NCI-H128 (cell line): ENCODE results near the gene CNOT6.

Experiments used
- DNase-seq: peaks from one replicate; lab custom pipeline; 2025; ENCODE audit not compliant: unreplicated experiment; lab: John Stamatoyannopoulos, UW

CNOT6 gene

DNA sequence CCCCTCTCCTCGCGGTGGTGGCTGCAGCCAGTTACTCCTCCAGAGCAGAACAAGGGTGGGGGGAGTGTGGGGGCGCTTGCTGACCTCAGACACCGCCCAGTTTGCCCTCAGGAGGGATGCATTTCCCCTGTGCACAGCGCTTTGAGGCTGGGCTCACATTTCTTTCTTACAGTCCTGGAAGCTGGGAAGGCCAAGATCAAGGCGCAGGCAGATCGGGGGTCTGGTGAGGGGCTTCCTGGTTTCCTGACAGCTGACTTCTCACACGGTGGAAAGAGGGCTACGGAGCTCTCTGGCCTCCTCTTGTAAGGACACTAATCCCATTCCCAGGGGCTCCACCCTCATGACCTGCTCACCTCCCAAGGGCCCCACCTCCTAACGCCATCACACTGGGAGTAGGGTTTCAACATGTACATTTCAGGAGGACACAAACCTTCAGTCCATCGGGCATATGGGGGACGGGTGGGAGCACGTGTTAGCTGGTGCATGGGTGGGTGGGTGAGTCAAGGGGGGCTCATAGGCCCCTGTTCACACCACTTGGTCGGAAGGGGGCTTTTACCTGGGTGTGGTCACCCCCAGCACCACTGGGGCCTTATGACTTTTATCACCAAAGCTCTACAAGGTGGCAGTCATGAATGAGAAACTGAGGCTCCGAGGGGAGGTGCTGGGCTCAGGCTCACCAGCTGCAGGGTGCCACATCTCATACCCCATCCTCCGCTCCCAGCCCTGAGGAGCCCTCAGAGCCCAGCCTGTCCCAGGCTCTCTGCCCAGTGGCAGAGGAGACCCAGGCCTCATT lies 104.8 kb downstream of the CNOT6 start:
- no peak for DNase-seq

DNA sequence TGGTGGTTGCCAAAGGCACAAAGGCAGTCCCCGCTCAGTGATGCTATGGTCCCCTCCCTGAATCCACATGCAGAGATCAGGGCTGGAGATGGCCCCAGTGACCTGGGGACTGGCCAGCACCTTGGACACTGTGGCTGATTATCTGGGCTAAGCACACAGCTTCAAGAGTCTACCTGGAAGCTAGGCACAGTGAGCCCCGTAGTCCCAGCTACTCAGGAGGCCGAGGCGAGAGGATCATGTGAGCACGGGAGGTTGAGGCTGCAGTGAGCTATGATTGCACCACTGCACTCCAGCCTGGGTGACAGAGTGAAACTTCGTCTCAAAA lies 105.4 kb downstream of the CNOT6 start:
- DNase-seq: no peak

DNA sequence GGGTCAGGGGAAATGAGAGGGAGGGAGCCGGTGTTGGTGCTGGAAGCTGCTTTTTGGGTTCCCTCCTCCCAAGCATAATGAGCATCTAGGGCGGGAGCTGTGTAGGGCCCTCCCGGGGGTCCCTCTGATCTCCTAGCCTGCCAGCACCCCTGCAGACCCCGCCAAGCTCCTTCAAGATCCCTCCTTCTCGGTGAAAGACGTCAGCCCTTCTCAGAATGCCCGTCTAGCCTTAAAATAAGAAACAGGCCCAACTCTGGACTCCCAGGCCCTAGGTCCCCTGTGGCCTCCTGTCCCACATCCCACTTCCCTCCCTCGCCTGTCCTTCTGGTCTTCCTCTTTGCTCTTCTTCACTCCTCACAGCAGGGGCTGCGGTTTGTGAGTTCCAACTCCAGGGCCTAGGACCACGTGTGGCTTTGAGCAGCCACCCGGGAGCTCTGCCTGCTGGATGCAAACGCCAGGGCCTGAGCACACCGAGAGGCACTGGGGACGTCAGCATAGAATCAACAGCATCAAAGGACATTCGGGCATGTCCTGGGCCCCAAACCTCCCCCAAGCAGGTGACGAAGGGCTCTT lies 105.9 kb downstream of the CNOT6 start:
- DNase-seq: no peak

DNA sequence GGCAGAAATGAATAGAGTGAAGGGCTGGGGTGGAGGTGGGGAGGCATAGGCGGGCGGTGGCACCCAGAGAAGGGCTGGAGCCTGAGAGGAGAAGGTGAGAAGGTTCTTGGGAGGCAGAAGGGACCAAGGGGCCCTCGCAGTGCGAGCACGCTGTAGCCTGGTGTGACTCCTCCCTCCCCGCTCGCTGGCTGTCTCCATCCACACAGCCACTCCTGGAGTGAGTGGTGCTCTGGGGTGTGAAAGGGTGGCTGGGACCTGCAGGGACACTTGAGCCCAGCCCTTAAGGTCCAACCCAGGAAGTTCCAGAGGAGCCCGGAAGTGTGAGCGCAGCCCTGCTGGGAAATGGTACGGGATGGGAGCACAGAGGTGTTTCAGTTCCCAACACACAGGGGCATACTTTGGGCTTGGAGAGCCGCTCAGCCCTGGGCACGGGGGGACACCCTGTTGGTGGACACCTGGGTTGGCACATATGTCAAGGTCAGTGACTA lies 106.4 kb downstream of the CNOT6 start:
- no peak for DNase-seq

DNA sequence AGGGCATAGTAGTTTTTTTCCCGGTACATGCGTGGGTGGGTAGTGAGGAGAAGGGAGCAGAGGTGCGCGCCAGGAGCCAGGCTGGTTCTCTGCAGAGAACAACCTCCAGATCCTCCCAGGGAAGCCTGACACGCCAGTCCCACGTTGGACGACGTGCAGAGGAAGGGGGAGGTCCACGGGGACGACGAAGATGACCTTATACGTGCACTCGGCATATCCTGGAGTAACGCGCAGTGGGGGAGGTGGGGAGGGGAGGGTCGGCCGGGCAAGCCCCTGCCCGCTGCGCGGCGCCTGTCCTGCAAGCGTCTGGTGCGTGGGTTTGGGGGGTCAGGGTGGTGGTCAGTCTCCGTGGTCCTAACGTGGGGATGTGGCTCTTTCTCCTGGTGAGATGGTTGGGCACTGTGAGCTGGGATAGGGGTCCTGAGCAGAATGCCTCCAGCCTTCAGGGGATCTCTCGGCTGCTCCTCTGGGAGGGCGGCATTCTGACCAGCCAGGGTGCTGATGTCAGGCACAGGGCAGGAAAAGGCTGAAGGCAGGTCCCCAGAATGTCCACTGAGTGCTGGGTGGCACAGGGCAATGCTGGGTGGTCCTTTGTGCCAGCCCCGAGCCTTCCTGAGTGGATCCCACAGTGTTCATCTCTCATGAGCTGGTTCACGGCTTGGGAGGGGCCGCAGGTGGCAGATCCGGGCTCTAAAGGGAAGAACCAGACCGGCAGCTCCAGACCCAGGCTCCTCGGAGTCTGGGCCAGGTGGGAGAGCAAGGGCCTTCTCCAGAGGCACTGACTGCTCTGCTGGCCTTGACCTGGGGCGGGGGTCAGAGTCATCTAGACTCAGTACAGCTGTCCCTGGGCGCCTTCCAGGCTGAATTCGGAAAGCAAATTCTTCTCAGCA lies 107.7 kb downstream of the CNOT6 start:
- no peak for DNase-seq

DNA sequence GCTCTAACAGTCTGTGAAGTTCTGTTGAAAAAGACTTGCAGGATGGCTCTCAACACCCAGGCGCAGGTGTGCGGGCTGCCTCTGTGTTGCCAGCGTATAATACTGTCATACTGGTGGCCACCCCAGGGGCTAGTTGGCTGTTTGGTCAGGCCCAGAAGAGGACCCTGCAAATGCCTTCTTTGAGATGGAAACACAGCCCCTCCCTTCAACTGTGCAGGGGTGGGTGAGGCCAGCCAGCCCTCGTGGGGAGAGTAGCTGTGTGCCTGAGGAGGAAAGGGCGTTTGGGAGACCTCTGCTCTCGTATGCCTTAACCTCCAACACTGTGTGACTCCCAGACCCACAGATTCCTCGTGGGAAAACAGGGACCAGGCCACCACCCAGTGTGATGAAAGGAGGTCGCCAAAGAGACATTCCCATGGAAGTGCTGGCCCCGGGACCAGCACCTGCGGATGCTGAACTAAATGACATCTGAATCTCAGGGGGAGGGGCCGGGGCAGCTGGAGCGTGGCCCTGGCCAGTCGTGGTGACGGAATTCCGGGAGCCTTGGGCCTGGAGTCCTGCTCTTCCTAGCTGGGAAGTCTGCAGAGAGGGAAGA lies 108.4 kb downstream of the CNOT6 start:
- DNase-seq: no peak

DNA sequence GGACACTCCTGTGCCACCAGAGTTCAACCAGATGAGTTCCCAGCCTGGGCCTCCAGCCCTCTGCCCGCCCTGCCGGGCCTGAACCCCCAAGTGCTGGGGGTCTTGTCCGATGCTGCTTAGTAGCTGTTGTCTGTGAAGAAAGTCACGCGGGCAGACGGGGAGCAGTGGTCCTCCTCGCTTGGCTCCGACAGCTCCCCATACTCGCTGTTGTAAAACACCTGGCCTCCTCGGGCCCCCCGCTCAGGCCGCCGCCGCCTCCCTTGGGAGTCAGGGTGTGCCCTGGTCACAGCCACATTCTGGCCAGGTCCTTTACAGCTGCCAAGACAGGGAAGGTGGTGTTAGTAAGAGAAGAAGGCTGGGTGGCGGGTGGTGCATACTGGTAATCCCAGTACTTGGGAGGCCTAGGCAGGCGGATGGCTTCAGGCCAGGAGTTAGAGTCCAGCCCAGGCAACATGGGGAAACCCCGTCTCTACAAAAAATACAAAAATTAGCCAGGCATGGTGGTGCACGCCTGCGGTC lies 109.0 kb downstream of the CNOT6 start:
- no peak for DNase-seq

DNA sequence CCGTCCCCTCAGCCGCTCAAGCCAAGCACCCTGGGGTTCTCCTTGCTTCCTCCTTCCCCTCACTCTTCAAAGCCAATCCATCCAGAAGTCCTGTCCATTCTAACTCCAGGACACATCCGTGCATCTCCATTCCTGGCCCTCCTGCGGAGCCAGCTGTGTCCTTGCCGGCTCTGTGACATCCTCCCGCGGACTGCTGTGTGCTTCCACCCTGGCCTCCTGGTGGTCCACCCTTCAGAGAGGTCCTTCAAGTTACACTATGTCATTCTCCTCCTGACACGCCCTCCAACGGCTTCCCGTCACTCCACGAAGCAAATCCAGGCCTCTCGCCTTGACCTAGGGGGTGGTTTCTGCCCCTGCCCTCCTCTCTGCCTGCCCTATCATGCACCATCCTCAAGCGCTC lies 110.1 kb downstream of the CNOT6 start:
- no peak for DNase-seq

DNA sequence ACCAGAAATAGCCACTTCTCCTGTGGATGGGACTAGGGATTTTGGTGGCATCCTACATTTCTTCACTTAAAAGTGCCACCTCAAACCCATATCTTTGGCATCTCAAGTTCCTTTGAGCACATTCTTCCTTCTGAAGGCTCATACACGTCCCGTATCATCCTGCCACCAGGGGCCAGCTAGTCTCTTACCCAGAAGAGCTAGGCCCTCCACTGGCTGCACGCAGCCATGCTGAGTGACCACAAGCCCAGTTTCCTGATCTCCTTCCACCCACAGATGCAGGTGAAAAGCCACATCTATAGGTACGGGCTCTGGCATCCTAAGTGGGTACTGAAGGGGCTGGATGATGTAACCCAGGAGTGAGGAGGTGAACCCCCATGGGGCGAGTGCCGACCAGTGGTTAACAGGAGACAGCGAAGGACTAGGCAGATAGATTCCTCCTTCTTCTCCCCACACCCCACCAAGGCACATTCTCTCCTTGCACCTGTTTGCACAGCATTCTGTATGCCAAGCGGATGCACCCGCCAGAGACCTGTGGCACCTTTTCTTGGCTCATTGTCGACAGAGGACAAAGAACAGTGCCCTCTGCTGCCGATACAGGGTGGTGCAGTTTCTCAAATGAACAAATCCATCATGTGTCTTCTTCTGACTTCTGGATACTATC lies 111.5 kb downstream of the CNOT6 start:
- no peak for DNase-seq

DNA sequence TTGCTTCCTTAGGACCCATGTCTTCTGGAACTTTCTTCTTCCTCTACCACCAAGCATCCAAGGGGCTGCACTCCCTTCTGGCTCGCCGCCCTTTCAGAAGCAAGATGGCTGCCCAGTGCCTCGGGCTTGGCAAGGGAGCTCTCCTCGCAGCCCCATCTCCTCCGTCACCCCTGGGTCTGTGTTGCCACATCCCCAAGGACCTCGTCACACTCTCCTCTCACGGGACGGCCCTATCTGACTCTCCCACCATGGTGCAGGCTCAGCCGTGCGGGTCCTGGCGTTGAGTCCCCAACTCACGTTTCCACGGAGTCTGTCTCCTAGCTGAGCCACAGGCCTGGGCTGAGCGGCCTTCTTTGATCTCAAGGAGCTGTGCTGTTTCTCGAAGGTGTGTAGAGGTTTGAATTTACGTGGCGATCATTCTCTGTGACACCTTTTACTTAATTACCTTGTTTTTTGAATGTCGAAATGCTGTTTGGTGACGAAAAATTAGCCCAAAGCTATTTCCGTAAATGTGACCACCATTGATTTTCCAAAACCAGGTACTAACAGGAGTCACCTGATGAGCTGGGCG lies 112.1 kb downstream of the CNOT6 start:
- no peak for DNase-seq

DNA sequence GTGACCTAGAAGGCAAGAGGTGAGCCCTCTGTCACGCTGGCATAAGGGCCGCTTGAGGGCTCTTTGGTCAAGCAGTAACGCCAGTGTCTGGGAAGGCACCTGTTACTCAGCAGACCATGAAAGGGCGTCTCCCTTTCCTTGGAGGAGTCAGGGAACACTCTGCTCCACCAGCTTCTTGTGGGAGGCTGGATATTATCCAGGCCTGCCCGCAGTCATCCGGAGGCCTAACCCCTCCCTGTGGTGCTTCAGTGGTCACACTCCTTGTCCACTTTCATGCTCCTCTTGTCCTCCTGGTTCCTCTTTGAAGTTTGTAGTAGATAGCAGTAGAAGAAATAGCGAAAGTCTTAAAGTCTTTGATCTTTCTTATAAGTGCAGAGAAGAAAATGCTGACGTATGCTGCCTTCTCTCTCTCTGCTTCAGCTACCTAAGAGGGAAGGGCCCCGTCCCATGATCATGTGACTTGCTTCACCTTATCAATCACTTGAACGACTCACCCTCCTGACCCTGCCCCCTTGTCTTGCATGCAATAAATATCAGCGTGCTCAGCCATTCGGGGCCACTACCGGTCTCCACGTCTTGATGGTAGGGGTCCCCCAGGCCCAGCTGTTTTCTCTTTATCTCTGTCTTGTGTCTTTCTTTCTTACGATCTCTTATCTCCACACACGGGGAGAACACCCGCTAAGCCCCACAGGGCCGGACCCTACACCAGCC lies 113.8 kb downstream of the CNOT6 start:
- DNase-seq: no peak

DNA sequence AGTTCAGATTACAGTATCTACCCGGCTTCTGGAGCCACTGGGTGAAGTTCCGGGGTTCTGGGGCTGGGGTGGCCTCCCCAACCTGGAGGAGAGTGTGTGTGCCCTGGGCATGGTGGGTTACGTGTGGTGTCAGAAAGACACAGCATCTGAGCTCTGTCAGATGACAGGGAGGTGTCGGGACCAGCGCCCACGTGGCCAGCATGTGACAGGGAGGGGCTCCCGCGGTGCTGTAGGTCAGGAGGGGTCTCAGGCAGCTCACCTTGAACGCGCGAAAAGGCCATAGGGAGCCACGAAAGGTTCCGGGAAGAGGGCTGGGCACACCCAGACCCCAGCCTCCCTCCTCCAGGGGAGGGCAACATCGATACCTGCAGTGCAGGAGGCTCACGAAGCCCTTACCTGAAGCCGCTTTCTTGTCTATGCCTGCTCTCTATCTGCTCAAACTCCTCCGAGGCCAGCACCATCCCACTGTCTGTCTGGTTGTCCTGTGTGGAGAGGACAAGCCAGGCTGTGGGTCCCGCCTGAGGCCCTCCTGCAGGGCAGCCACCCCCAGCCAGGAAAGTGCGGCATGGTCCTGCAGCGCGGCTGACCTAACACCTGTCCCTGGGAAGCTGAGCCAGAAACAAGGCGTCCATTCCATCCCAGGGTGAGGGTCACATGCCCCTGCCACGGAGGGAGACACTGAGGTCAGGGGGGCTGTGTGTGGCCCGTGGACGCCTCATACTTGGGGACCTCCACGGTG lies 114.6 kb downstream of the CNOT6 start:
- no peak for DNase-seq

DNA sequence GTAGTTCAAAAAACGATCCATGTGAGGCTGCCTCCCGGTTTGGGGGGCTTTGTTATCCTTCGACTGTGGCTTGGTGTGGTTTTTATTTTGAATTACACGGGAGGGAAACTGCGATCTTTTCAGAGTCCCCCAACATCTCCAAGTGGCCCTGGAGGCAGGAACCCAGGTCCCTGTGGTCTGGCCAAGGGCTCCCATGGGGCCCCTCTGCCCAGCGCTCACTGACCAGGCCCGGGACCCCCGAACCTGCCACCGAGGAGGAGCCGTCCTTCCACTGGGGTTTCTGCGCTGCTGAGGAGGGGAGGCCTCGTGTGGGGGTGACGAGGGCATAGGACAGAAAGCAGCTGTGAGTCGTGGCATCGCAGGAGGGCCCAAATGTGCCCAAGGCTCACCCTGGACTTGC lies 115.2 kb downstream of the CNOT6 start:
- DNase-seq: no peak

DNA sequence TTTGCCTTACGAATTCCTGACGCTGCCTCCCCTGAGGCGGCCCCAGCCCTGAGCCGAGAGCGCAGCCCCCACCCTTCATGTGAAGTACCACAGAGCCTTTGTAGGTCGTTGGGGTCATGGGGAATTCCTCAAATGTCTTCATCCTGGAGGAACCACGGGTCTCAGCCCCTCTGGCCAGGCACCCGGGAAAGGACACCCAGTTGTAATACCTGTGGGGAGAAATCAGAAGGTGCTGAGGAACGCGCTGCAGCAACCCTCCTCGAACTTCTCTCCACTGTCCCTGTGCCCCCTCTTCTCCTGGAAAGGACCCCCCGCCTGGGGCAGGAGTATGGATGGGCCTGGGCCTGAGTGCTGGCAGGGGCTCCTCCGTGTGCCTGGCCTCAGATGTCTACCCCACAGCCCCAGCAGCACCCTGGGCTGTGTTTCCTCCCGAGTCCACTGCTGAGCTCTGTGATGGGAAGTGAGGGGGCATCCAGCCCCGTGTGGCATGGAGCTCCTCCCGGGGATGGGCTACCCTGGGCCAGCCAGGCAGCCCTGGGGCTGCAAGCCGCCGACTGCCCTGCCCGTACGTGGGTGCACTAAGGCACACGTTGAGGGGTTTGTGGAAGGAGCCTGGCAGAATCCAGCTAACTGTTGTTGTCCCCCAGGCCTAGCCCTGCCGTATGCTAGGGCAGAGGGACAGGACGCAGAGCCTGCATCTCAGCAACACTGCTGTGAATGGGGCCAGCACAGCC lies 115.8 kb downstream of the CNOT6 start:
- no peak for DNase-seq

DNA sequence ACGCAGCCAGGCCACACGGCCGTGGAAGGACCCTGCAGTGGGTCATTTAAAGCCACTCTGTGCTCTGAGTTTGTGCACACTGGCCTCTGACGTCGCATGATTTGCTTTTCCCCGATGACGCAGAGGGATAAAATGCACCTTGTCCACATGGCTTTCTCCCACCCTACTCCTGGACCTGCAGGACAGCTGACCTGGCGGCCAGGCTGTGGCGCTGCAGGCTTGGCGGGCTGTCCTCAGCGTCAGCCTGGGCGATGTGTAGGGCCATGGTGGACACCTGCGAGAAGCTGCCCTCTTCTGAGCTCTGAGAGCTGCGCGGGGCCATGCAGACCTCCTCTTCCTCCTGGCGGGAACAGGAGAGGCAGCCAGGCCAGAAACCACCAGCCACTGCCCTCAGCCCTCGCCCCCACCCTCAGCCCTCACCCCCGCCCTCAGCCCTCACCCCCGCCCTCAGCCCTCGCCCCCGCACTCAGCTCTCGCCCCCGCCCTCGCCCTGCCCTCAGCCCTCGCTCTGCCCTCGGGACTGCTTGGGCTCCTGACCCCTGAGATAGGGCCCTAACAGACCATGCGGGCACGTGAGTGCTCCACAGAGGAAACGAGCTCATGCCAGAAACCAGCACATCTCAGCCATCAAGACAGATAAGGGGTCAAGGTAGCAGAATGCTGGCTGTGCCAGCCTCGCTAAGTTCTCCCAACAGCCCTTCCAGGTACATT lies 117.1 kb downstream of the CNOT6 start:
- DNase-seq: no peak

DNA sequence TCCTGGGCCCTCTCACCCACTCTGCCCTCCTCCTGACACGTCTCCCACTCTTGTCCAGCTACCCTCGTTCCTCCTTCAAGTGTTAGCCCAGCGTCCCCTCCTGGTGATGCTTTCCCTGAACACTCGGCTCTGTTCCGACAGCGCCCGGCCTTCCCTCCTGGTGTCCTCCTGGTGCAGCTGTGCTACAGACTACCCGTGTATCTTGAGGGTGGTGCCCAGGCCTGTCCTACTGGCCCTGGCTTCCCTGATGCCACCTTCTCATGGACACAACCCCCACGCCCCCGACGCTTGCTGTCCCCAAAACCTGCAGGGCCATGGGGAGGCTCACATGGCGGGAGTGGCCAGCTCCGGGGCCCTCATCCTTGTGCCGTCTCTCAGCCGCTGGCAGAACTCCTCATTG lies 118.5 kb downstream of the CNOT6 start:
- DNase-seq: no peak

DNA sequence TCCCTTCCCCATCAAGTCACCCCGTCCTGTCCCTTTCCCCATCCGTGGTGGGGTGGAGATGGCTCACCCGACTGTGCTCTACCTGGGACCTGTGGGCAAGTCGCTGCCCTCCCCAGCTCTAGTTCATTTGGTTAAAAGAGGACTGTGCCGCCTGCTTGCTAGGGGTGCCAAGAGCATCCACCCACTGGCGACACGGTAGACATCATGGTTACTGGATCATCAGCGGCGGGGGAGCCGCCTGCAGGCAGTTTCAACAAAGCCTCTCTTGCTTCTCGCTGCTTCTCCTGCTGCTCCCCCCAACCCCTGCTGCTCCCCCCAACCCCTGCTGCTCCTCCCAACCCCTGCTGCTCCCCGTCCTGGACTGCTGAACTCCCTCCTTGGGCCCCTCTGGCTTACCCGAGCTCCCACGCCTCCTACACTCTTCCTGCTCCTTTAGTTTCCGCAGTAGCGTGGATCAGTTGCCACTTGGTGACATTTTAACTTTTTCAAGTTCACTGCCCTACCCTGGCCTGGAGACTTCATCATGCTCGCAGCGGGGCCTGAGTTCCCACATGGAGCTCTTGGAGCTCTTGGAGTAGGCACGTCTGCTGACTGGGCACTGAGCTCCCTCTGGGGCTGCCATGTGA lies 119.1 kb downstream of the CNOT6 start:
- no peak for DNase-seq
